ENCODE results near the gene LRRC27.

The LRRC27 gene

DNA sequence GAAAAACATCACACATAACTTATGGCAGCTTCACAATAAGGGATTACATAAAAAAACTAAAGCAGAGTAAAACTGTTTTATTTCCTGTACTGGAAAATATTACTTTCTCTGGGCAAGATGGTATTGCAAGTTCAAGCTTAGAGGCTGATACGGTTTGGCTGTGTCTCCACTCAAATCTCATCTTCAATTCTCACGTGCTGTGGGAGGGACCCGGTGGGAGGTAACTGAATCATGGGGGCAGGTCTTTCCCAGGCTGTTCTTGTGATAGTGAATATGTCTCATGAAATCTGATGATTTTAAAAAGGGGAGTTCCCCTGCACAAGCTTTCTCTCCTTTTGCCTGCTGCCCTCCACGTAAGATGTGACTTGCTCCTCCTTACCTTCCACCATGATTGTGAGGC is 5.1 kb upstream of the LRRC27 start:
- TF ChIP-seq, protein P1, sequence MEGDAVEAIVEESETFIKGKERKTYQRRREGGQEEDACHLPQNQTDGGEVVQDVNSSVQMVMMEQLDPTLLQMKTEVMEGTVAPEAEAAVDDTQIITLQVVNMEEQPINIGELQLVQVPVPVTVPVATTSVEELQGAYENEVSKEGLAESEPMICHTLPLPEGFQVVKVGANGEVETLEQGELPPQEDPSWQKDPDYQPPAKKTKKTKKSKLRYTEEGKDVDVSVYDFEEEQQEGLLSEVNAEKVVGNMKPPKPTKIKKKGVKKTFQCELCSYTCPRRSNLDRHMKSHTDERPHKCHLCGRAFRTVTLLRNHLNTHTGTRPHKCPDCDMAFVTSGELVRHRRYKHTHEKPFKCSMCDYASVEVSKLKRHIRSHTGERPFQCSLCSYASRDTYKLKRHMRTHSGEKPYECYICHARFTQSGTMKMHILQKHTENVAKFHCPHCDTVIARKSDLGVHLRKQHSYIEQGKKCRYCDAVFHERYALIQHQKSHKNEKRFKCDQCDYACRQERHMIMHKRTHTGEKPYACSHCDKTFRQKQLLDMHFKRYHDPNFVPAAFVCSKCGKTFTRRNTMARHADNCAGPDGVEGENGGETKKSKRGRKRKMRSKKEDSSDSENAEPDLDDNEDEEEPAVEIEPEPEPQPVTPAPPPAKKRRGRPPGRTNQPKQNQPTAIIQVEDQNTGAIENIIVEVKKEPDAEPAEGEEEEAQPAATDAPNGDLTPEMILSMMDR (conservative IDR thresholded peaks at IDR 0.05; ENCODE audit: low read depth, low read length), result no peak
- H3K4me3 ChIP-seq (ENCODE audit: low read depth, low read length), result no peak overlapping the region
- DNase-seq (ENCODE audit: low read depth), result no peak

DNA sequence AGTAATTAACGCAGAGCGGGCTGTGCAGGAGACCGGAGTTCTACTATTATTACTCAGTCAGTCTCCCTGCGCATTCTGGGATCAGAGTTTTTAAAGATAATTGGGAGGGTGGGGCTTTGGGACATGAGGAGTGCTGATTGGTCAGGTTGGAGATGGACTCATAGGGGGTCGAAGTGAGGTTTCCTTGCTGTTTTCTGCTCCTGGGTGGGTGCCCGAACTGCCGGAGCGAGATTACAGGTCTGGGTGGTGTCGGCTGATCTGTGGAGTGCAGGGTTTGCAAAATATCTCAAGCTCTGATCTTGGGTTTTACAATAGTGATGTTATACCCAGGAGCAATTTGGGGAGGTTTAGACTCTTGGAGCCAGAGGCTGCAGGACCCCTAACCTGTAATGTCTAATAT is 3.9 kb upstream of the LRRC27 start:
- TF ChIP-seq, protein P1 (conservative IDR thresholded peaks at IDR 0.05; ENCODE audit: low read depth, low read length), result no peak
- no peak overlapping the region for H3K4me3 ChIP-seq (ENCODE audit: low read depth, low read length)
- DNase-seq (ENCODE audit: low read depth), result no peak

DNA sequence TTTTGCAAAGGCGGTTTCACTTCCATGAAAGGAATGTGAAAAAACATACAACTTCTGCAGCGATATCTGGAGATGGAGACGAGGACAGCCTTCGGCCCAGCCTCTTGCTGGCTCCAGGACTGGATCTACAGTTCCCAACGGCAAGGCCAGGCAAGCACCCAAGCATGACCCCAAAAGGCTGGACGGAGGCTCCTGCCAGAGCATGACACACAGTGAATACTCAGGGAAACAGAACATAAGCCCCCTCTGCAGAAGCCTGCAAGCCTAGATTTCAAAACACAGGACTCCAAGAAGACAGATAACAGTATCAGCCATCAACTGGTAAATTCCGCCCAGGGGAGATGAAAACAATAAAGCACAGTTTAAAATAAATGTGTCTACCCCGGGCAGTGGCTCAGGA is 3.3 kb upstream of the LRRC27 start:
- TF ChIP-seq, protein P1 (conservative IDR thresholded peaks at IDR 0.05; ENCODE audit: low read depth, low read length), result no peak
- no peak for DNase-seq (ENCODE audit: low read depth)
- no peak overlapping the region for H3K4me3 ChIP-seq (ENCODE audit: low read depth, low read length)

DNA sequence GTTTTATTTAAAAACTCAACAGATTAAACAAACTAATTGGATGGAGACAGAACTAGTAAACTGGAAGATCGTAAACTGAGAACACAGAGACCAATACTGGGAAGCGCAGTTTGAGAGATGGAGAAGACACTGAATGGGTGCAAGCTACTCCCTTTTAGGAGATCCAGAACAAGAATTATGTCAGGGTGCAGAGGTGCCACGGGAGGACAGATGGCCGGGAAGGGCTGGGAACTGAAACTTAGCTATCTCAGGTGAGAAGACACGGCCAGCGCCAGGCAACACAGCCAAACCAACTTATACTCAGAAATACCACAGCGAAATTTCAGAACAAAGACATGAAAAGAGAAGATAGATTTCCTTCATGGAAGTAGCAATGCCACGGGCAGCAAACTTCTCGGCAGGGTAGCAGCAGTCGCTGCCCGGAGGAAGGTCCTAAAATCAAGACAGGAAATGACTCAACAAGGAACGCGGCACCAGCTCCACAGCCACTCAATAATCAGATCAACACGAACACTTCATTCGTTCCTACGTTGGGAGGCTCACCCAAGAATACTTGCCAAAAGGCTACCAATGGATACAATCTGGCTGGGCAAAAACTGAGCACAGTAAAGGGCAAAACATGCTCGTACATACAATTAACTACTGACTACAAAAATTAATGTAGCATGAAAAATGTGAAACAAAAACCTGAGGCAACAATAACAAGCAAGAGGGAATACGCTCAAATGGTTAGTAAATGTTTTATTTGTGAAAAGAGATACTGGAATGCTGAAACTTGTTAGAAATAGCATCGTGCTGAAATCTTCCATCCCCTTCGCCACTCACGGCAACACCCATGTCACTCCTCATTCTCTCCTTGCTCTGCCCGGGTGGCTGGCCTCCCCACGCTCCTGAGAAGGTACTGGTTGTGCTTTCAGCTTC is 2.2 kb upstream of the LRRC27 start:
- H3K4me3 ChIP-seq (ENCODE audit: low read depth, low read length), result peak overlapping the region; percentile 93
- DNase-seq (ENCODE audit: low read depth), result peak; percentile 54
- TF ChIP-seq, protein P1 (conservative IDR thresholded peaks at IDR 0.05; ENCODE audit: low read depth, low read length), result no peak

DNA sequence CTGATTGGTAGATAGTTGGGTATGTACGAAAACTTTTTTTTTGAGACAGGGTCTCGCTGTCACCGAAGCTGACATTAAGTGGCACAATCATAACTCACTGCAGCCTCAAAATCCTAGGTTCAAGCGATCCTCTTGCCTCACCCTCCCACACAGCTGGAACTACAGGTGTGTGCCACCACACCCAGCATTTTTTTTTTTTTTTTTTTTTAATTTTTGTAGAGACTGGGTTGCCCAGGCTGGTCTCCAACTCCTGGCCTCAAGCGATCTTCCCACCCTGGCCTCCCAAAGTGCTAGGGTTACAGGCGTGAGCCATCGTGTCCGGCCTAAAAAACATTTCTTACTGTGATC is 1.5 kb upstream of the LRRC27 start:
- peak overlapping the region; percentile 93 for H3K4me3 ChIP-seq (ENCODE audit: low read depth, low read length)

DNA sequence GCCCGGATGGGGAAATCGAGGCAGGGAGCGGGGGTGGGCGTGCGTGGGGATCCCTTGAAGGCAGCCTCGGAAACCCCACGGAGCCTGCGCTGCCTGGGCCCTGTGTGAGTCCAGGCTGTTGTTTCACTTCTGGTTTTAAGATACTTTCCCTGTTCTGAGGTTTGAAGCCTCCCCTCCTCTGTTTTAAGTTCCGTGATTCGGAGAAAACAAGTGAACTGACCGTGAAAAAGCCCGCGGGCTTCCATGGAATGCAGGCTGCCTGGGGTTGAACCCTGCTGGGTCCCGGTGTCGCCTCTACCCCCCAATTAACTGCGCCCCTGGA is 401 bp downstream of the LRRC27 start:
- TF ChIP-seq, protein P1 (conservative IDR thresholded peaks at IDR 0.05; ENCODE audit: low read depth, low read length), result no peak
- peak overlapping the region; percentile 93 for H3K4me3 ChIP-seq (ENCODE audit: low read depth, low read length)
- peak; percentile 45 for DNase-seq (ENCODE audit: low read depth)

More for the DNA sequence above, 1.5 kb upstream of the LRRC27 start:
- TF ChIP-seq, protein P1 (conservative IDR thresholded peaks at IDR 0.05; ENCODE audit: low read depth, low read length), result no peak
- DNase-seq (ENCODE audit: low read depth), result no peak

DNA sequence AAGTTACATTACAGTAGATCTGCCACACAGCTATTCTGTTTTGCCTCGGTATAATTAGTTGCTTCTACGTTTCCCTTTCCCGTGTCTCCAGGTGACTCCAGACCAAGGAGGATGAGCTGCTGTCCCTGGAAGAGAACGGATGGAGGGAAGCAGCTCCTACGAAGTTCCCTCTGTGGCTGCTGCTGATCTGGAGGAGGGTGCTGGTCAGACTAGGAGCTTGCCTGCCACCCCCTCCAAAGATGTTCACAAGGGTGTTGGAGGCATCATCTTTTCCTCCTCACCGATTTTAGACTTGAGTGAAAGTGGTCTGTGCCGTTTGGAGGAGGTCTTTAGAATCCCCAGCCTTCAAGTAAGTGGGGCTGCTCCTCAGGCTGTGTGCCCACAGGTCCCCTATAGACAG is 1.4 kb downstream of the LRRC27 start:
- no peak for DNase-seq (ENCODE audit: low read depth)
- H3K4me3 ChIP-seq (ENCODE audit: low read depth, low read length), result no peak overlapping the region
- TF ChIP-seq, protein P1 (conservative IDR thresholded peaks at IDR 0.05; ENCODE audit: low read depth, low read length), result no peak

All from choroid plexus epithelial cell (primary cell).